Loucy (cell line): ENCODE results near the gene RBP5.

ENCODE experiments used
- H2AFZ ChIP-seq: fragments of 200-600 bp; sonication (generic); 2 replicates; pipeline ENCODE4 v1.6.0; 2016; ENCODE audit warnings: antibody characterized with exemption, mild to moderate bottlenecking, low read length, moderate library complexity
- H3F3A ChIP-seq: fragments of 200-600 bp; 2 replicates; pipeline ENCODE4 v1.6.0; 2016; ENCODE audit warnings: antibody characterized with exemption, low read depth, mild to moderate bottlenecking
- H3K27me3 ChIP-seq: fragments of 200-600 bp; sonication (generic); 2 replicates; pipeline ENCODE4 v1.6.1; 2014; ENCODE audit warnings: low read length, mild to moderate bottlenecking; ENCODE audit not compliant: insufficient read depth, poor library complexity, severe bottlenecking
- H3K36me3 ChIP-seq: fragments of 200-600 bp; sonication (generic); 2 replicates; pipeline ENCODE4 v1.6.1; 2016; ENCODE audit warnings: low read length; ENCODE audit not compliant: insufficient read depth
- H3K4me1 ChIP-seq: fragments of 200-600 bp; sonication (generic); 2 replicates; pipeline ENCODE4 v1.5.1; 2014; ENCODE audit warnings: low read length, mild to moderate bottlenecking; ENCODE audit not compliant: insufficient read depth, poor library complexity, severe bottlenecking
- H3K4me2 ChIP-seq: fragments of 200-600 bp; sonication (generic); 2 replicates; pipeline ENCODE4 v1.6.0; 2014; ENCODE audit warnings: antibody characterized with exemption, low read length, low read depth, mild to moderate bottlenecking; ENCODE audit not compliant: poor library complexity, severe bottlenecking
- H3K4me3 ChIP-seq: fragments of 200-600 bp; sonication (generic); 2 replicates; pipeline ENCODE4 v1.5.1; 2014; ENCODE audit warnings: low read length, mild to moderate bottlenecking, mixed read lengths; ENCODE audit not compliant: poor library complexity, severe bottlenecking
- H3K79me2 ChIP-seq: fragments of 200-600 bp; sonication (generic); 2 replicates; pipeline ENCODE4 v1.6.1; 2014; ENCODE audit warnings: low read length; ENCODE audit not compliant: insufficient read depth
- H3K9ac ChIP-seq: fragments of 200-600 bp; sonication (generic); 2 replicates; pipeline ENCODE4 v1.6.0; 2014; ENCODE audit warnings: mild to moderate bottlenecking, low read depth, low read length, moderate library complexity; ENCODE audit not compliant: poor library complexity, severe bottlenecking
- H3K9me2 ChIP-seq: fragments of 200-600 bp; sonication (generic); replicated peaks from 2 replicates; pipeline ENCODE4 v1.6.1; 2016; ENCODE audit warnings: low read depth, low read length, mixed read lengths
- H3K9me3 ChIP-seq: fragments of 200-600 bp; sonication (generic); 2 replicates; pipeline ENCODE4 v1.6.1; 2014; ENCODE audit warnings: mild to moderate bottlenecking, antibody characterized with exemption, low read length, low read depth; ENCODE audit not compliant: insufficient read depth
- H4K20me1 ChIP-seq: fragments of 200-600 bp; sonication (generic); 2 replicates; pipeline ENCODE4 v1.6.0; 2014; ENCODE audit warnings: antibody characterized with exemption, low read length, mild to moderate bottlenecking; ENCODE audit not compliant: insufficient read depth, poor library complexity, severe bottlenecking
- EZH2phosphoT487 ChIP-seq: fragments of 200-600 bp; IDR thresholded peaks from 2 replicates; pipeline ENCODE4 v1.6.1; 2018; ENCODE audit warnings: antibody characterized with exemption, mild to moderate bottlenecking, moderate library complexity, borderline replicate concordance
- TF ChIP-seq, protein P1 (sequence below): fragments of 200-600 bp; sonication (generic); conservative IDR thresholded peaks from 2 replicates; pipeline ENCODE4 v1.5.1; 2014; ENCODE audit warnings: mild to moderate bottlenecking, antibody characterized with exemption, low read length

Gene RBP5

DNA sequence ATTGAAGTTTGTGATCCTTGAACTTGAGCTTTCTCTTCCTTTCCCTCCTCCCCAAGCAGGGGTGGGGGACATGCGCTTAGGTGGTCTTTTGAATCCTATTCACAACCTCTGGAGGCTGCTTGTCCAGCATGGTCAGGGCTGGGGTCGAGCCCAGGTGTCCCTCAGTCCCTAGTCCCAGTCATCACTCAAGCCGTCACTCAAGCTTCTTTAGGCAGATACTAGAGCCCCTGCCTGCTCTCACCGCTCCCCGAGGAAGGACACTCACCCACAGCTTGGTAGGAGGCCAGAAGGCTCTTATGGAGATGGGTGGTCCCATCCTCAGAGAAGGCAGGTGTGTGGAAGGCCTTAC, 19.1 kb downstream of the RBP5 start:
- TF ChIP-seq EZH2phosphoT487 = no peak
- TF ChIP-seq, protein P1, sequence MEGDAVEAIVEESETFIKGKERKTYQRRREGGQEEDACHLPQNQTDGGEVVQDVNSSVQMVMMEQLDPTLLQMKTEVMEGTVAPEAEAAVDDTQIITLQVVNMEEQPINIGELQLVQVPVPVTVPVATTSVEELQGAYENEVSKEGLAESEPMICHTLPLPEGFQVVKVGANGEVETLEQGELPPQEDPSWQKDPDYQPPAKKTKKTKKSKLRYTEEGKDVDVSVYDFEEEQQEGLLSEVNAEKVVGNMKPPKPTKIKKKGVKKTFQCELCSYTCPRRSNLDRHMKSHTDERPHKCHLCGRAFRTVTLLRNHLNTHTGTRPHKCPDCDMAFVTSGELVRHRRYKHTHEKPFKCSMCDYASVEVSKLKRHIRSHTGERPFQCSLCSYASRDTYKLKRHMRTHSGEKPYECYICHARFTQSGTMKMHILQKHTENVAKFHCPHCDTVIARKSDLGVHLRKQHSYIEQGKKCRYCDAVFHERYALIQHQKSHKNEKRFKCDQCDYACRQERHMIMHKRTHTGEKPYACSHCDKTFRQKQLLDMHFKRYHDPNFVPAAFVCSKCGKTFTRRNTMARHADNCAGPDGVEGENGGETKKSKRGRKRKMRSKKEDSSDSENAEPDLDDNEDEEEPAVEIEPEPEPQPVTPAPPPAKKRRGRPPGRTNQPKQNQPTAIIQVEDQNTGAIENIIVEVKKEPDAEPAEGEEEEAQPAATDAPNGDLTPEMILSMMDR = no peak
- peaks cover 4% of the 10 kb centered on the region; the same call in 1 of the 2 replicates for H3F3A ChIP-seq
- peaks cover 21% of the 10 kb centered on the region for H3K4me1 ChIP-seq
- peaks cover 6% of the 10 kb centered on the region; the same call in 1 of the 2 replicates for H3K9me3 ChIP-seq
- H4K20me1 ChIP-seq = peaks cover 11% of the 10 kb centered on the region
- peak overlapping the region; percentile 97 for H3K9ac ChIP-seq
- H3K27me3 ChIP-seq = no peaks in the 10 kb centered on the region
- H3K9me2 ChIP-seq = no peaks in the 10 kb centered on the region
- H3K4me3 ChIP-seq = peak overlapping the region; percentile 93
- peak overlapping the region; percentile 82 for H3K4me2 ChIP-seq
- H2AFZ ChIP-seq = no peak overlapping the region
- H3K79me2 ChIP-seq = peaks cover 29% of the 10 kb centered on the region
- H3K36me3 ChIP-seq = no peaks in the 10 kb centered on the region

DNA sequence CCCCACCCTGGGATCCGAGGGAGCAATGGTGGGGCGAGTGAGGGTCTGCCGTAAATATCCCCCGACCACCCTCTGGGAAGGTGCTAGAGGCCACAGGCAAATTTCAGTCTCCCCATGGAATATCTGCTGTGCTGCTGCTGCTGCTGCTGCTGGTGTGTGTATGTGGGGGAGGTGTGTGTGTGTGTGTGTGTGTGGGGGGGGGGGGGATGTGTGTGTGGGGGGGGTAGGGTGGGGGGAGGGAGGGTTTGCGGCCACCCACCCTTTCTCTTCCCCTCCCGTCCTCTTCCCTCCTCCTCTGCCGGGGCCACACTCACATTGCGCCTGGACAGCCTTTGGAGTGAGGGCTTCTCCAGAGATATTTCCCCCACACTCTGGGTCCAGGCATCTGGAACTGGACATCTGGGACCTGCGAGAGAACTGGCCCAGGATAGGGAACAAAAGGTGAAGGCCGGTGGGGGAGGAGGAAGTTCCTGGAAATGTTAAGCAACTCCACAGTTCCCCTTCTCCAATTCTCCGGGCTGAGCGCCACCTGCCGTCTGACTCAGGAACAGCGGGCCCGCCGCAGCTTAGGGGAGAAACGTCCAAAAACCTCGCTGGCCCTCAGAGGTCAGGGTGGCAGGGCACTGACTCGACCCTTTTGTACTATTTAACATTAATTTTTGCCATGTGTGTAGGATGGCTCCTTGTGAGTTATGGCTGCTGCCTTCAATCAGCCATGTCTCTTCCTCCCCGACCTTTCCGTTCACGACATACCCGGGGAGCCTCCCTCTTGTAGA, 19.7 kb downstream of the RBP5 start, which contains the start of gene C1RL:
C1RL (minus strand) TSS at position 419 of the 776 bp plus-strand sequence; CDS start at position 385, 34 bp downstream.
- Histone ChIP-seq H3F3A (peaks cover 4% of the 10 kb centered on the region; the same call in 1 of the 2 replicates), H4K20me1 (peaks cover 11% of the 10 kb centered on the region), H3K4me1 (peaks cover 21% of the 10 kb centered on the region), H3K79me2 (peaks cover 29% of the 10 kb centered on the region), H3K9me3 (peaks cover 6% of the 10 kb centered on the region; the same call in 1 of the 2 replicates), H3K27me3 (no peaks in the 10 kb centered on the region), H2AFZ (peak within 1 kb of the TSS; percentile 74), H3K36me3 (no peaks in the 10 kb centered on the region), H3K9ac (peak within 1 kb of the TSS; percentile 97), H3K4me2 (peak within 1 kb of the TSS; percentile 82), H3K9me2 (no peaks in the 10 kb centered on the region), H3K4me3 (peak within 1 kb of the TSS; percentile 93)
- TF ChIP-seq EZH2phosphoT487 = no peak
- TF ChIP-seq, protein P1 = peak; percentile 94

DNA sequence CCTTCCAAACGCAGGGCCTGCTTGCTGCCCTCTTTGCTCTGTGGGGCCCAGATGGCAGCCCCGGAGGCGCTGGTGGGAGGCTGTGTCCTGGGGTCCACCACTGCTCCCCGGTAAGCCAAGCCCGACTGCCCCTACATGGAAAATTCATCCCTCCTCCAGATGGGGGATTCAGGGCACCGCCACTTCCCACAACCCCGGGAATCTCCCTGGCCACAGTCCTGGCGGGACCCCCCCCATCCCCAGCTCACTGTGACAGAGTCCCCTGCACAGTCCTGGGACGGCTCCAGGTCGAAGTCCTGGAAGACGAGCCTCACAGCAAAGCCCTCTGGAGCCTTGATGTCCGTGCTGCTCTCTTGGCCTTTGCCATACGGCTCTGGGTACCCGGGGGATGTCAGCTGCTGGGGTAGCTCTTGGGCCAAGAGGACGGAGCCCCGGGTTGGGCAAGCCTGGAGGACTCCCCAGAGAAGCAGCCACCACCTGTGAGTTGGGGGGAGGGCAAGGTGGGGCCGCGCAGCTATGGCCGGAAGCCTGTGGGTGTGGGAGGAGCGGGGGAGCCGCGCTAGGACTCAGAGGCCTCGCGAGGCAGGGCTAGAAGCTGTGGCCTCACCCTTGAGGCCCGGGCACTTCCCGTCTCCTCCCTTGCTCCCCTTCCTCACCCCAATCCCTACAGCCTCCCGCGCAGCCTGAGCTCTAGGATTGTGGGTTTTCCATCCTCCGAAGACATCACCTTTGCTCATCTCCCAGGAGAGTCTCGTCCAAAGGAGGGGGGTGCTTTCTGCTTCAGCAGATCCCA, 20.5 kb downstream of the RBP5 start:
- peaks cover 8% of the 10 kb centered on the region for H4K20me1 ChIP-seq
- H3K4me1 ChIP-seq = peaks cover 23% of the 10 kb centered on the region
- H3K36me3 ChIP-seq = no peaks in the 10 kb centered on the region
- peaks cover 4% of the 10 kb centered on the region; the same call in 1 of the 2 replicates for H3F3A ChIP-seq
- no peak for TF ChIP-seq EZH2phosphoT487
- TF ChIP-seq, protein P1 = no peak
- H3K79me2 ChIP-seq = peaks cover 29% of the 10 kb centered on the region
- peaks cover 6% of the 10 kb centered on the region; the same call in 1 of the 2 replicates for H3K9me3 ChIP-seq
- H3K9me2 ChIP-seq = no peaks in the 10 kb centered on the region
- H3K4me2 ChIP-seq = peak overlapping the region; percentile 82
- H2AFZ ChIP-seq = peak overlapping the region; percentile 74
- H3K9ac ChIP-seq = peak overlapping the region; percentile 97
- peak overlapping the region; percentile 93 for H3K4me3 ChIP-seq
- no peaks in the 10 kb centered on the region for H3K27me3 ChIP-seq
